Activated CD4-positive, alpha-beta T cell treated with anti-CD3 and anti-CD28 coated beads for 1 hour (primary cell): ENCODE results near the gene TRPM2.

Experiments used
- DNase-seq: peaks from one replicate; pipeline ENCODE4 v3.0.0-alpha.2; 2020

TRPM2 gene

DNA sequence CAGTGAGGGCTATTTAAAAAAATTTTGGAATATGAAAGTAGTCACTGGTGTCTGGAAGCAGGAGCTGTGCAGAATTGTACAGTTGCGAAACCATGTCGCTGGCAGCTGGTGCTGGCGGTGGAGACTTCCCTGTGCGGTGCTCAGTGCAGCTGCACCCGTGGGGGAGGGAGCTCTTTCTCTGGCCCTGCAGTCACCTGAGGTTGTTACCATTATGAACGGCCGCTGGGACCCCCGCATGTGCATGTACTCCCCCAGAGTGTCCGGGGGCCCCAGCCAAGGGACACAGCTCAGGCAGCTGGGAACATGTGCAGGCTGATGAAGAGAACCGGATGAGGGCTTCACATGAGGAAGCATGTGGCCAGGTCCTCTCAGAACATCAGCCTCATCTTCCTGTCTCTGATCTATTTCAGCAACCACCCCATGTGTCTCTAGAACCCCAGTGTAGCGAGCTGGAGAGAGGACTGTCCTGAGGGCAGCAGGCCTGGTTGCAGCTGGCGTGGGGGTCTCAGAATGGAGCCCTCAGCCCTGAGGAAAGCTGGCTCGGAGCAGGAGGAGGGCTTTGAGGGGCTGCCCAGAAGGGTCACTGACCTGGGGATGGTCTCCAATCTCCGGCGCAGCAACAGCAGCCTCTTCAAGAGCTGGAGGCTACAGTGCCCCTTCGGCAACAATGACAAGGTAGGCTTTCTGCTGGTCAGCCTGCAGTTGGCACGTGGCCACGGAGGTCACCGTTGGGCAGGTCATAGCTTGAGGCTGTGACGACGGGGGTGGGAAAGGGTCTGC lies at the start of gene TRPM2:
TRPM2 (plus strand) TSS at position 431 of the 780 bp plus-strand sequence; CDS start at position 511, 80 bp downstream.
- DNase-seq = no peak

- DNase-seq = no peak
Observed at GRCh38 chr21:44304011-44304616, 49.3 kb upstream of the TRPM2 start.

- DNase-seq = no peak
Observed at GRCh38 chr21:44304877-44305293, 48.5 kb upstream of the TRPM2 start.

GRCh38 chr21:44305691-44306090 lies 47.7 kb upstream of the TRPM2 start:
- no peak for DNase-seq

DNA sequence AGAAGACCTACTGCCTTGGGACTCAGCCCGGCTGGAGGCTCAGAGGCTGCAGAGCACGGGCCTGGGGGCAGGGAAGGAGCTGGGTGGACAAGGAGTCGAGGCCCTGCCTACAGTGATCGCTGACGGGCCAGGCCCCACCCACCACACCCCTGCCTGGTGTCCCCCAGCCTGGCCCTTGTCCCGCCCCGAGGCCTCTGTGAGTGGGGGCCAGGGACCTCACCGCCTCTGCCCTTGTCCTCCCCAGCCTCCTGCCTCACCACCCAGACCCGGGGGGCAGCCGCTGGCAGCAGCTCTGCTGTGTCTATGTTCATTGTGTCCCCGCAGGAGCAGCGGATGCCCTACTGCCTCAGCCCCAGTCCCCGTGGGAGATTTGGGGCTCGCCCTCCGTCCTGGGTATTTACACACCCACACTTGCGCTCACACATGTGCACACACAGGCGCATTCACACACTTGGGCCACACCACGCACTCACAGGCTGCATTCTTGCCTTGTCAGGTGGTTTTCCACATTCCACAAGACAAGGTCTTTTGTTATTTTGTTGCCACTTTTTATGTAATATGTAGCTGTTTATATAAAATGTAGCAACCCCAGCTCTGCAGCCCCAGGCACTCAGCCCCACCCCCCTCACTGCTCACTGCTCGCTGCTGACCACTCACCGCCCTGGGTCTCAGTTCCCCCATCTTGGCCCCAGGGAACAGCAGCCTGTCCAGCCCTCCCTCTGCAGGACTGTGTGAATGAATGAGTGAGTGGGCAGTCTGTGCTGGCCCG lies 46.3 kb upstream of the TRPM2 start:
- DNase-seq = no peak

DNA sequence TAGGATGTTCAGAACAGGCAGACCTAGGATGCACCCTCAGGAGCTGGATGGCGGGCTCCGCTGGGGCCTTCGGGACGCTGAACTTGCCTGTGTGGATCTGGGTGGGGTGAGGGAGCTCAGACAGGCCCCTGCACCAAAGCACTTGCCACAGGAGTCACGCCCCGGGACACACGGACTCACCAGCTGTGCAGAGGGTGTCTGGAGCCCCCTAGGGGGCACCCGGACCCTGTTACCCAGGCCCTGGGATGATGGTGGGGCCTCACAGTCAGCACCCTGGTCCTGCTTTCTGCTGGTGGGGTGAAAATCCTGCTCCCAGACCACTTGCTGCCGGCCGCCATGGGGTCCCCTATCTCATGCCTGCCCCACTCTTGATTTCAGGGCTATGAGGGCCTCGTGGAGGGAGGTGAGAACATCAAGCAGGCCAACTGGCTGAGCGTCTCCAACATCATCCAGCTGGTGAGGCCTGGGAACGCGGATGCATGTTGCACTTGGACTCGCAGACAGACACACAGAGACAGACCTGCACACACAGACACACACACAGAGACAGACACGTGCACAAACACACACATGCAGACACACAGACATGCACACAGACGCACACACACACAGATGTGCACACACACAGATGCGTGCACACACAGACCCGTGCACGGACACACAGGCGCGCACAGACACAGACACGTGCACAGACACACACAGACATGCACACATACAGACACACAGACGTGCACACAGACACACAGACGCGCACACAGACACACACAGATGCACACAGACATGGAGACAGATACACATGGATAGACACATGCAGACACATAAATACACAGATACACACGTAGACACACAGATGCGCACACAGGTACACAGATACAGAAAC lies 42.6 kb upstream of the TRPM2 start:
- no peak for DNase-seq

DNA sequence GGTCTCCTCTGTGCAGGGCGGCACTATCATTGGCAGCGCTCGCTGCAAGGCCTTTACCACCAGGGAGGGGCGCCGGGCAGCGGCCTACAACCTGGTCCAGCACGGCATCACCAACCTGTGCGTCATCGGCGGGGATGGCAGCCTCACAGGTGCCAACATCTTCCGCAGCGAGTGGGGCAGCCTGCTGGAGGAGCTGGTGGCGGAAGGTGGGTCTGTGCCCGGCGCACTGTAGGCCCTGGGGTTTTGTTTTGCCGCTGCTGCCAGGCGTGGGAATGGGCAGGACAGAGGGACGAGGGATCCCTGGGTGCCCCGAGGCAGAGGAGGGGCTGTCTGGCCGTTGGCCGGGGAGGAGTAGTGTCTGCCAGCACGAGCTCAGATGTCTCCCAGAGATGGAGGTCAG lies 41.3 kb upstream of the TRPM2 start:
- DNase-seq = no peak

DNA sequence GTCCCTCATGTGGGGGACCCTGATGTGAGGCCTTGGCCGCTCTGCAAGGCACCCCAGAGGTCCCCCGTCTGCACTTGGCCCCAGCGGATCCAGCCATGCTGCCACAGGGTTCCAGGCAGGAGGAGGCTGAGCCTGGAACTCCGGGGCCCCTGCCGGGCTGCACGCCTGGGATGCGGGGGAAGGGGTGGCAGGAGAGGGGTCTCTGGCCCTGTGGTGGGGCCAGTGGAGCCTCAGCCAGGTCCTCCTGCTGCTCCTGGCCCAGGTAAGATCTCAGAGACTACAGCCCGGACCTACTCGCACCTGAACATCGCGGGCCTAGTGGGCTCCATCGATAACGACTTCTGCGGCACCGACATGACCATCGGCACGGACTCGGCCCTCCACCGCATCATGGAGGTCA lies 40.7 kb upstream of the TRPM2 start:
- no peak for DNase-seq

DNA sequence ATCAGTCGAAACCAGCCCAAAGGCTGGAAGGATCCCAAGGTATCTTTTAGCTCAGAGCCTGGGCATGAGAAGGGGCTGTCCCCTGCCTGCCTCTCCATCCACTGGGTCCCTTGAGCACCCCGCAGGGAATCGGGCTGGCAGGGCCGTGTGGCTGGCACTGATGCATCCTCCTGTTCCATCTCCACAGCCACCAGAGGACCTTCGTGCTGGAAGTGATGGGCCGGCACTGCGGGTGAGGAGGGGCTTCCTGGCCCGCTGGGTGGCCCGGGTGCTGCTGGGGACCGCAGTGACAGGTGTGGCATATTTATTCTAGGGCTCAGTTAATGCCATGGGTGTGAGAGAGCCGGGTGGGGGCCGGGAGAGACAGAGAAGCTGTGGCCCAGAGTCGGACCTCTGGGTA lies 40.0 kb upstream of the TRPM2 start:
- DNase-seq = no peak

- DNase-seq = no peak
Observed at GRCh38 chr21:44314128-44314527, 39.3 kb upstream of the TRPM2 start.

DNA sequence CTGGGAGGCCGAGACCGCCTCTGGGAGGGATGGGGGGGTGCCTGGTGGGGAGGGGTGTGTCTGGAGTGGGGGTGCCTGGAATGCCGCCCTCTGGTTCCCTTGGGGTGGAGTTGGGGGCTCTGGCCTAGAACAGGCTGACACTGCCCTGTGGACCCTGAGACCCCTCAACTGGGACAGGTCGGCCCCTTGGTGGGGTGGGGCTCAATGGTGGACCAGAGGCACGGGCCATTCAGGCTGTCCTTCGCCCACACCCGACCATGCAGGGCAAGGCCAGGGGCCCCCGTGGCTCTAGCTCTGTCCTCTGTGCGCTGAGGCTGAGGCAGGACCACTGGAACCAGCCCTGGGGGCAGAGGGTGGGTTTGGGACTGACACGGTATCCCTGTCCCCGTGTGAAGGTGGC lies 38.9 kb upstream of the TRPM2 start:
- DNase-seq = no peak

GRCh38 chr21:44315691-44316203 lies 37.7 kb upstream of the TRPM2 start:
- DNase-seq = no peak

- DNase-seq = no peak
Observed at GRCh38 chr21:44316277-44316900, 37.0 kb upstream of the TRPM2 start.

- DNase-seq = no peak
Observed at GRCh38 chr21:44317241-44317782, 36.1 kb upstream of the TRPM2 start.

GRCh38 chr21:44317871-44318270 lies 35.5 kb upstream of the TRPM2 start:
- DNase-seq = no peak

- no peak for DNase-seq
Observed at GRCh38 chr21:44318489-44319285, 34.7 kb upstream of the TRPM2 start.

GRCh38 chr21:44319407-44320065 lies 33.9 kb upstream of the TRPM2 start:
- DNase-seq = no peak

DNA sequence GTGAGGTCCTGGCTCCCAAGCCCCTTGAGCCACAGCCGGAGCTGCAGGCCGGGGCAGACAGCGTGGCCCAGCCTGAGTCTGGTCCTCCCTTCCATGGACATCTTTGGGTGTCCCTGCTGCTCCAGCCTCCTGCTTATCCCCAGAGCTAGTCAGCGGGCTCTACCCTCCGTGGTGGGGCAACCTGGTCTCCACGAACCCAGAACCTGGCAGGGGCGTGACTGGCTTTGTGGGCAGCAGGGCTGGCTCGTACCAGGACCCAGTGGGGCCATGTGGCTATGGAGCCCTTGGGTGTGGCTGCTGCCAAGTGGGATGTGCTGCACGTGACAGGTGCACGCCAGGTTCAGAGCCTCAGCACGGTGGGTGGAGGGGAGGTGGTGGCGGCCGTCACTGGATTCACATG lies 32.6 kb upstream of the TRPM2 start:
- DNase-seq = no peak

- DNase-seq = no peak
Observed at GRCh38 chr21:44321846-44322450, 31.5 kb upstream of the TRPM2 start.
